AG09319 (cell line): ENCODE data around the gene BCR.
"Not testable (repeated sequence)": the region's sequence is repeated elsewhere in the genome, so short reads cannot be mapped to it uniquely, and the experiment has no call there.

ENCODE experiments used
- DNase-seq: peaks from one replicate; pipeline ENCODE4 v3.0.0-alpha.2; 2010; ENCODE audit warnings: low read depth; ENCODE audit errors: extremely low read depth
- CTCF ChIP-seq: IDR thresholded peaks from 2 replicates; pipeline ENCODE4 v1.5.1; 2011; ENCODE audit warnings: low read depth, mild to moderate bottlenecking, inconsistent platforms, low read length, moderate library complexity

Gene BCR

GRCh38 chr22:23306438-23306921 is 126.2 kb downstream of the BCR start:
- DNase-seq: no peak
- TF ChIP-seq CTCF: no peak

GRCh38 chr22:23306926-23307325 is 126.6 kb downstream of the BCR start:
- DNase-seq: no peak
- TF ChIP-seq CTCF: no peak

GRCh38 chr22:23307511-23307910 is 127.2 kb downstream of the BCR start:
- DNase-seq: not testable (repeated sequence)

- DNase-seq: not testable (repeated sequence)
Measured at GRCh38 chr22:23309261-23309660, 129.0 kb downstream of the BCR start.

- DNase-seq: not testable (repeated sequence)
Measured at GRCh38 chr22:23310443-23311097, 130.3 kb downstream of the BCR start.

- DNase-seq: not testable (repeated sequence)
Measured at GRCh38 chr22:23311635-23312420, 131.5 kb downstream of the BCR start.

GRCh38 chr22:23313791-23314567 is 133.7 kb downstream of the BCR start:
- no peak for TF ChIP-seq CTCF
- no peak for DNase-seq

GRCh38 chr22:23315341-23315917 is 135.1 kb downstream of the BCR start:
- TF ChIP-seq CTCF: peak; percentile 63
- DNase-seq: peak; percentile 4

- not testable (repeated sequence) for DNase-seq
Measured at GRCh38 chr22:23316596-23316995, 136.3 kb downstream of the BCR start.

- not testable (repeated sequence) for DNase-seq
Measured at GRCh38 chr22:23318316-23318715, 138.0 kb downstream of the BCR start.
